NCI-H82 treated with DMSO at 0.1 percent for 48 hours (cell line): ENCODE measurements around the gene DYRK1A.

Source experiments
- DNase-seq: peaks from one replicate; lab custom pipeline; 2025; ENCODE audit not compliant: unreplicated experiment; lab: John Stamatoyannopoulos, UW

DYRK1A gene

DNA sequence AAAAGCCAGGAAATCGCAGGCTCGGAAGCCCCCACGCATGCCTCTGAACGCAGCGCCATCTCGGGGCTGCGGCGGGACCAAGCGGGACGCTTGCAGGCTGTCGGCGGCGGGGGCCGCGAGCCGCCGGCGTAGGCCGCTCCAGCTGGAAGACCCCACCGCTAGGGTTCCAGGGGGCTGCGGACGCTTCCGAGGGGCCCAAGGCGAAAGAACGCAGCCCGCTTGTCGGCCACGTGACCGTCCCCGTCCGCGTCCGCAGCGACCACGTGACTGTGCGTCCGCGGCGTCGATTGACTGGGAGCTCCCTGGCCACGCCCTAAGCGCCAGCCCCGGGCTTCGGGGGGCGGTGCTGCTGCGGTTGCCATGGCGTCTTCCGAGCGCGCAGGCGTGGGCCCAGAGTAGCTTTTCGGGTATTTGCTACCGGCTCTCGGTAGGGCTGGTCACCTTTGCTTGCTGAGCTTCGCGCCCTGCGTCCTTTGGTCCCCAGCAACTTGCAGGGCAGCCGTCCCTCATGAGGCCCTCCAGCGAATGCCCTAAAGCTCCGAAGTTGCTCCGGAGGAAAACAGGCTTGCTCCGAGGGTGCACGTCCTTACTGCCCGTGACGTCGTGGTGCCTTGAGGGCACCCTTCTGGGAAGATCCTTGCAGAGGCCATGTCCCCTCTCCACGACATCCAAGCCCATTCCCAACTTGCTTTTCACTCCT, 197.2 kb downstream of the DYRK1A start:
- peak; percentile 82 for DNase-seq

DNA sequence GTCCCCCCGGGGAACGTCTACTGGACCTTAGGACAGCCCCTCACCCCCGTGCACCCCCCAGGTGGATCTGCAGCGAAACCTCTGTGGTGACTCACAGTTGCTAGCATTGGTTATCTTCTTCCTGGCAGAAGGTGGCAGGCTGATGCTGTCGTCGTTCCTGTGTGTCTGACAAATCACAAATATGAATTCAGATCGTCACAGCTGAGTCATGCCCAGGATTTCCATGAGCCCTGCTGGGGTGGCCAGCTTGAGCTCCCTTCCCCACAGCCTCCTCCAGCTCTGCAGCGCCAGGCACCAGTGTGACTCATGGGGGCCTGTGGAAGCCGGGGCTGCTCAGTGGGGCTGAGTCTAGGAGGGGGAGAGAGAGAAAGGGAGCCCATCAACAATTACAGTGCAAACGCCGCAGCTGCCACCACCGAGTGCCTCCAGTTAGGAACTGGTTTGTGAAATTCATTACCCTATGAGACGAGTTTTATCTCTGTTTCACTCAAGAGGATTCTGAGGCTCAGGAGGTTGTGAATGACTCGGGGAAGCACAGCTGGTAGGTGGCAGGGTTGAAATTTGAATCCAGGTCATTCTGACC, 197.9 kb downstream of the DYRK1A start:
- no peak for DNase-seq

DNA sequence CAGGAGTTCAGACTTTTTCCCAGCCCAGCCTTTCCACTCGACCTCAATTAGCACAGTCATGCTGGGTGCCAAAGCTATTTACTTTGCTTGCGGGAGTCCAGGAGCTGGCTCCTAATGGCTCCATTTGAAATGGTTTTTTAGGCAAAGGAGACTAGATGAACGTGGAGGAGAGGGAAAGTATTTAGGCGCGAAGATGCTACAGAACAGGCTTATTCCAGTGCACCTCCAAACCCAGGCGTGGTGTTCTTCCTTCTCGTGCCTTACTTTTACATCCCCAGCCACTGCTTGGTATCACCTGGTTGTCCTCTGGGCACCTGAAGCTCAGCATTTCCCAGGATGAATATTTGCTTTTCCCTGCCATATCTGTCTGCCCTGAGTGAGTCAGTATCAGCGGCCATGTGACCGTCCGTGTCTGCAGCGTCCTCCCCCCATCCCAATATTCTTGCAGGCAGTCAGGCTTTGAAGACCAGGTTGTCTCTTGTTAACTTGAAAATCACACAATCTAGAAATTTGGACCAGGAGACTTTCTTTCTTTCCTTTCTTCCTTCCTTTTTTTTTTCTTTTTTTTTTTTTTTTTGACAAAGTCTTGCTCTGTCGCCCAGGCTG, 198.5 kb downstream of the DYRK1A start:
- no peak for DNase-seq

DNA sequence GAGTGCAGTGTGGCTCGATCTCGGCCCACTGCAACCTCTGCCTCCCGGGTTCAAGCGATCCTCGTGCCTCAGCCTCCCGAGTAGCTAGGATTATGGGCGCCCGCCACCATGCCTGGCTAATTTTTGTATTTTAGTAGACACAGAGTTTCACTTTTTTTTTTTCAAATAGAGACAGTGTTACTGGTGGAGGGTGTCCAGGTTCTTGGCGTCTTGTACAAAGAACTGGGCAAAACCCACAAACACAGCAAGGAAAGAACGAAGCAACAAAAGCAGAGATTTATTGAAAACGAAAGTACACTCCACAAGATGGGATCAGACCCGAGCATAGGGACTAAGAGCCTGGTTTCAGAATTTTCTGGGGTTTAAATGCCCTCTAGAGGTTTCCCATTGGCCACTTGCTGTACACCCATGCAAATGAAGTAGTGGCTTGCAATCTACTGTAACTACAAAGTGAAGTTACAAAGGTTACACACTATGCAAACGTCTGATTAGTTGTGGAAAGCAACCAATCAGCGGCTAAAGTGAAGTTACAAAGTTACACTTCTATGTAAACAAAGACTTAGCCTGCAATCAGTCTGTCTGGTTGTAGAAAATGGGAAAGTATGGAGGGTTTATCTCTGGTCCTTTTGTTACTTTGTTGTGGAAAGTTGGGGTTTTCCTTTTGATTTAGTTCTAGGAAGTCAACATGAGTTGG, 199.1 kb downstream of the DYRK1A start:
- no peak for DNase-seq

DNA sequence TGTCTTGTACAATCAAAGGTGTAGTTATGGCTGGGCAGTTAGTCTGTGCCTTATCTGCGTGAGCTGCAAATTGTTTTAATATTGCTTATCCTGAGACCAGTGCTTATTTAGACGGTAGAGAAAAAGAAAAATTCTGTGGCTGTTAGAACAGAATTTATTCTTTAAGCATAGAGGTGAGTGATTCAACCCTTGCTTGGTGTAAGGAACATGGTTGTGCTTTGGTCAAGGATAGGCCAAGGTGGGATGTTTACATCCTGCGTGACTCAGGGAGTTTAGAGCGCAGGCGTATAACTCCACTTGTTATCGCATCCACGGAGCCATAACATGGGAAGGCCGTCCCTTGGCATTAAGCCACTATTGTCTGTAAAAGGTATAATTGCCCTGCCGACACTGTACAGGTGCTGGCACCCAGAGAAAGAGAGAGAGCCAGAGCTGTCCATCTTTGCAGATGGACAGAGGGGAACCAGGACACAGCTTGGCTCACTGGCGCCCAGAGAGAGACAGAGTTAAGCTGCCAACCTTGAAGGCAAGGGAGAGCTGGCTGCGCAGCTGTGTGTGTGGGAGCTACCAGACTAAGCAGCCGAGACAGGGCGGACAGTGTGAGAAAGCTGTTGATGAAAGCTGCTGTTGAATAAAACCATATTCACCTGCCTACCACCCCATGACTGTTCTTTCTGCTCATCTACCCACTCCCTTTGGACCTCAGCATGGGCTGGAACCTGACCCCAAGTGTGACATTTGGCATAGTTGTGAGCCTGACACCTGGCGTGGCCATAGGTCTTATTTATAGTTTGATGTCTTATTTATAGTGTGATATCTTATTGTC, 200.4 kb downstream of the DYRK1A start:
- DNase-seq, result no peak

DNA sequence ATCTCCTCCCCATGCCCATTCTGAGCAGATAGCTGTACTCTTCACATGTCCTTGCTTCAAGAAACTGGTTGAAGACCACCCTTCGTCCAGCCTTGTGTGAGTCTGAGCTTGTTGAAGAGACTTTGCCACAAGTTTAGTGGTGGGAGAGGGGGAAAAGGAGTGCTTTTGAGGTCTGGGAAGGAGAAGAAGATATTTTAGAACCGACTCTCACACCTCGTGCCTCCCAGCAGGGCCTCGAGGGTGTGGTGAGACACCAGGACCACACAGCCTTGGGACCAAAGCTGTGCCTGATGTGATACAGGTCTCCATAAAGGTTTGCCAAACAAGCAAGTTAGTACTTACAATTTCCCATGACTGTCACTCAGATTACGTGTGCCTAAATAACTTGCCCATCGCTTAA, 201.8 kb downstream of the DYRK1A start:
- DNase-seq, result no peak

DNA sequence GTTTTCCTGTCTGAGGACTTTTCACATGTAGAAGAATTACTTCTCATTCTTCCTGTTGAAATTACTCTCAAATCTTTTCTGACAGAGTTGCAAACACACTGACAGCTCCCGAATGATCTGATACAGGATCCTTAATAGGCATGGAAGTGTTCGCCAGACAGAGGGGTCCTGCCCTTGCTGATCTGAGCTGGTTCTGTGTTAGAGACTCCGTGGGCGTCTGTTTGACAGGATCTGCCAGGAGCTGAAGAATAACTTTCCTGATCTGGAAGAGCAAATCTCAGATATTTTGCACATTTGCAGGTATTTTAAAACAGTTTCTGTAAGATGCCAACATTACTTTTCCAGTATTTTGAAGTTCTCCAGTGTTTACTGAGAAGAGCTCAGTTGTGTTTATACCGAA, 202.3 kb downstream of the DYRK1A start:
- no peak for DNase-seq

DNA sequence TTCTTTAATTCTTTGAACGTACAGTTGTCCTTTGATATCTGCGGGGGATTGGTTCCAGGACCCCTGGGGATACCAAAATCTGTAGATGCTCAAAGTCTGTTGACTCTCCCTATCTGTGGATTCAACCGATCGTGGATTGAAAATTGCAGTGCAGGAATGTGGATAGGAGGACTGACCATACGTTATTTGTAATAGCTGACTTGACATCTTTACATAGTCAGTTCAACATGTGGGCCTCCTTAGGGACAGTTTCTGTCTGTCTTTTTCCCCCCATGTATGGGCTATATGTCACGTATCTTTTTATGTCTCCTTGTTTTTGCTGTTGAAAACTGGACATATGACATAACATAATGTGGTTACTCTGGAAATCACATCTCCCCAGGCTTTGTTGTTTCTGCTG, 204.9 kb downstream of the DYRK1A start:
- no peak for DNase-seq

DNA sequence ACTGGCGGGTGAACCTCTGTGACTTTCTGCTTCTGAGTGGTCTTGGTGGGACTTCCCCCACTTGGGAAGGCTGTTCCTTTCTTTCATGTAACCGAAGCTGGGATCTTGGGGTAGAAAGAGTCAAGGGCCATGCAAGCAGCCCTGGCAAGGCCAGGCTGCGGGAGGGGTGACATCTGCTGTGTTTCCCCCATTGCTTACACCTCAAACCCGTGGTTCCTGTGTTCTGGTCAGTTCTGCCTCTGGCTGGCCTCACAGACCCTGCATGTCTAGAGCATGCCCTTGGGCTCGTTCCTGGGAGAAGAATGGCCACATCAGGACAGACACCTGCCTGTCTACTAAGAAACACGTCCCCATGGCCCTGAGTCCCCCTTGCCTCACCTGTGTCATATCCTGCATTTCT, 207.7 kb downstream of the DYRK1A start:
- no peak for DNase-seq

DNA sequence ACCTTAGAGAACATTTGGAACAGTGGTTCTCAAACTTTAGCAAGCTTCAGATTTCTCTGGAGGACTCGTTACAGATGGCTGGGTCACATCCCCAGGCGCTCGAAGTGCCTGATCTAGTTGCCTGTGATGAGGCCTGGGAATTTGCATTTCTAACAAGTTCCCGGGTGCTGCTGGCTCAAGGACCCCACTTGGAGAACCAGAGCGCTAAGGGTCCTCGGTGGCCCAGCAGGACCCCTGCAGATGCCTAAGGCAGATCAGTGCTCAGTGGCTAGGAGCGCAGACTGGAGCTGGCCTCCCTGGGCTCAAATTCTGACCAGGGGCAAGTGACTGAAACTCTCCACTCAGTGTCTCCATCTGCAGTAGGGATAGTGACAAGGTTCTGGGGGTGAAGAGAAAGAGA, 208.2 kb downstream of the DYRK1A start:
- no peak for DNase-seq

DNA sequence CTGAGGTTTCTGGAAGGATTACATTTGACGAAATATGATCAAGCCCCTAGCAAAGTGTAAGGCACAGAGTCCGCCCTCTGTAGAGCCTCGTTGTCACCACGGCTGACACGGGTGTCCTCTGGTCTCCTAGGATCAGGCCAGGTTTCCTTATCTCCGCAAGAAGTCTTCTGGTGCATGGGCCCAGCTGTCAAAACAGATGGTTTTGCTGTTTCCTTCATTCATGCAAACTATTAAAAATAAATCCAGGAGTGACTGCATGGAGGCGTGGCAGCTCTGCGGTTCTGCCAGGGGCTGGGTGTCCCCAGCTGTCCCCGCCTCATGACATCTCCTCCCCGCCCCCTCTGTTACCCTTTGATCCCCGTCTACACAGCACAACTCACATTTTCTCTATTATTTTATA, 209.0 kb downstream of the DYRK1A start:
- DNase-seq, result no peak
